Activated CD8-positive, alpha-beta memory T cell treated with anti-CD3 and anti-CD28 coated beads for 36 hours (primary cell): ENCODE measurements around the gene MMP24OS. TPM values are rescaled to one million over a fixed set of nuclear protein-coding genes. Genes with fewer than 3 reads are reported as not detected.
"Not testable (repeated sequence)": the region's sequence is repeated elsewhere in the genome, so short reads cannot be mapped to it uniquely, and the experiment has no call there.

Source experiments
- CTCF ChIA-PET: fragments of 350-600 bp; sonication (Branson Sonifier 250); formaldehyde crosslinking; loops from one replicate; lab custom pipeline; 2021; ENCODE audit warnings: antibody characterized with exemption; lab: Charles Lee
- POLR2A ChIA-PET: fragments of 350-600 bp; sonication (Branson Sonifier 250); formaldehyde crosslinking; loops from one replicate; lab custom pipeline; 2021; ENCODE audit warnings: antibody characterized with exemption; lab: Charles Lee
- total RNA-seq, 2 experiments: library from RNA; stranded (reverse); gene quantifications; one replicate each; pipeline ENCODE4 v1.2.3, GENCODE V29; 2021

MMP24OS gene
- total RNA-seq, 2 experiments from 2014 or later = 28.4 to 29.9 TPM

GRCh38 chr20:35270021-35270902 lies 7.7 kb downstream of the MMP24OS start:
- ChIA-PET CTCF (interaction anchor here (0.8 to 1.4 kb wide), 2 partner anchors 7 to 14 kb away, joined by 6 to 7 read pairs; partner anchors contain the start of gene MMP24OS), POLR2A (no interaction called here)

- POLR2A ChIA-PET = no interaction called here
- CTCF ChIA-PET = interaction anchor here (0.6 to 1.7 kb wide), 8 partner anchors 8 to 502 kb away, joined by 3 to 7 read pairs (median 4); partner anchors contain the start of gene MMP24OS
Measured at GRCh38 chr20:35269055-35269781, 8.7 kb downstream of the MMP24OS start.

DNA sequence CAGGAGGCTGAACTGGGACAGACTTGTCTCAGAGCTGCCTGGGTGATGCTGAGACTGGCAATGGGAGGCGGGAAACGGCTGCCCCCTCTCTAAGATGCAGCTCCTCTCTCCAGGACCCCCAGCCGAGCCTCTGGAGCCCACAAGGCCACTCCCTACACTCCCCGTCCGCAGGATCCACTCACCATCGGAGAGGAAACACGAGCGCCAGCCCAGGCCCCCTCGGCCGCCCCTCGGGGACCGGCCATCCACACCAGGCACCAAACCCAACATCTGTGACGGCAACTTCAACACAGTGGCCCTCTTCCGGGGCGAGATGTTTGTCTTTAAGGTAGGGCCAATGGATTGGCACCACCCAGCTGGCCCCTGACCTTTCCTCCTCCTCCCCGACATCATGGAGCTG lies 10.8 kb downstream of the MMP24OS start:
- ChIA-PET CTCF (no interaction called here), POLR2A (no interaction called here)

GRCh38 chr20:35264755-35265154 lies 13.2 kb downstream of the MMP24OS start:
- ChIA-PET CTCF (interaction anchor here (0.6 to 1.3 kb wide), 2 partner anchors 120 to 190 kb away, joined by 3 to 4 read pairs; no protein-coding TSS in a partner anchor), POLR2A (no interaction called here)

DNA sequence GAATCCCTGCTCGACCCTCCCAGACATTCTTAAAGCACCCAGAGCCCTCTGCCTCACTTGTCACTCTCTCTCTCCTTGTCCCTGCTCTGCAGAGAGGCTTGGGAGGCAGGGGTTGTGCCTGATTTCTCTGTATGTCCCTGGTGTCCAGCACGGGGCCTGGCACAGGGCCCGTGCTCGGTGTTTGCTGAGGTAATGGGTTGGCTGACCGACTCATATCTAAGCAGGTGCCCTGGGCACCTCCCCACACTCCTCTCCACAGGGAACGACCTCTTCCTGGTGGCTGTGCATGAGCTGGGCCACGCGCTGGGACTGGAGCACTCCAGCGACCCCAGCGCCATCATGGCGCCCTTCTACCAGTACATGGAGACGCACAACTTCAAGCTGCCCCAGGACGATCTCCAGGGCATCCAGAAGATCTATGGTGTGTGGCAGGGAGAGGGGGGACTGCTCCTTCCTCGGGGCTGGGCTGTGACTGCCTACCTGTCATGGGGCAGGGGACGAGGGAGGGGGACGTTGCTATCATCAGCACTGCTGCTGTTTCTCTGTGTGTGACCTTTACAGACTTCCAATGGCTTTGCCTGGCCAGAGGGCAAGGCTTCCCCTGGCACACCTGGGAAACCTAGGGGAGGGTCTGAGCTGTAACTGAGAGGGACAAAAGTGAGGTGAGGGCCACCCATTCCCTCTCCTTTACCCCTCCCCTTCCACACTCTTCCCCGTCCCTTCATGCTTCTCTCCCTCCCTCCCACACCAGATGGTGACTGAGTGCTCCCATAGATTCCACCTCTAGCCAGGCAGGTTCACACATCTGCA lies 14.2 kb downstream of the MMP24OS start:
- CTCF ChIA-PET = interaction anchor here (1.3 kb wide), 1 partner anchor 119 kb away, joined by 3 read pairs; no protein-coding TSS in a partner anchor
- POLR2A ChIA-PET = no interaction called here

GRCh38 chr20:35262731-35263531 lies 15.0 kb downstream of the MMP24OS start:
- CTCF ChIA-PET, POLR2A ChIA-PET: not testable (repeated sequence)

GRCh38 chr20:35262321-35262720 lies 15.6 kb downstream of the MMP24OS start:
- POLR2A ChIA-PET = not testable (repeated sequence)
- CTCF ChIA-PET = interaction anchor here (0.6 kb wide), 1 partner anchor 9 kb away, joined by 3 read pairs; no protein-coding TSS in a partner anchor

GRCh38 chr20:35260426-35260825 lies 17.5 kb downstream of the MMP24OS start:
- ChIA-PET CTCF (interaction anchor here (0.7 kb wide), 1 partner anchor 8 kb away, joined by 3 read pairs; no protein-coding TSS in a partner anchor), POLR2A (no interaction called here)

DNA sequence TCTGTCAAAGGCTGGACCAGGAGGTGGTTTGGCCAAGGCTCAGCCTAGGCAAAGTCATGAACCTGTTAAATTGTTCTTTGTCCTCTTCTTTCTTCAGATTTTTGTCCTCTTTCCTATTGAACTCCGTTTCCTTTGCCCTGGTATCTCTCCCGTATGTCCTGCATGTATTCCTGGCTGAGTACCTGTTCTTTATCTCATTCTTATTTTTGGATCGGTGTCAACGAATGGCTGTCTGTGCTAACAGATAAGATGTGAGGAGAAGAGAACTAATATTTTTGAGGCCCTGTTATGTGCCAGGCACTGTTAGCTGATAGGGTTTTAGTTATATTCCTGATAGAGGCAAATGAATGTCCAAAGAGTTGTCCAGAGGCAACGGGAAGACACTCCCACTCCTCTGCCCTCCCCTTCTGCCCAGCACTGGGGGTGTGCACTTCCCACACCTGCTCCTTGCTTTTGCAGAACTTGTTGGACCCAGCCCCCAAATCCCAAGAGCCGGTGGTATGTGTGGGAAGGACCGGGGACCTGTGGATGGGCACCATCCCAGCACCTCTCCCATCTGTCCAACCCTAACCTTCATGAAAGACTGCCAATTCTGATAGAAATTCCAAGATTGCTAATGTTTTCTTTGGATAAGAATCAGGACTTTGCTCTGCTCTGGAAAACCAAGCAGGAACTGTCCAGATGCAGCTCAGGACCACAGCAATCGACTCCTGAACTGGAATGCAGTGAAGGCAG lies 20.6 kb downstream of the MMP24OS start:
- POLR2A ChIA-PET = no interaction called here
- CTCF ChIA-PET = no interaction called here

- ChIA-PET POLR2A (no interaction called here), CTCF (no interaction called here)
Measured at GRCh38 chr20:35254448-35254999, 23.4 kb downstream of the MMP24OS start.

- ChIA-PET POLR2A (interaction anchor here (0.7 kb wide), 1 partner anchor 418 kb away, joined by 10 read pairs; no protein-coding TSS in a partner anchor), CTCF (interaction anchor here (0.7 kb wide), 3 partner anchors 9 to 844 kb away, joined by 3 read pairs; no protein-coding TSS in a partner anchor)
Measured at GRCh38 chr20:35253010-35253409, 24.9 kb downstream of the MMP24OS start.

GRCh38 chr20:35252598-35252997 lies 25.3 kb downstream of the MMP24OS start:
- POLR2A ChIA-PET = interaction anchor here (0.6 kb wide), 1 partner anchor 25 kb away, joined by 3 read pairs; the partner anchor contains the start of gene MMP24OS
- CTCF ChIA-PET = not testable (repeated sequence)

GRCh38 chr20:35252037-35252461 lies 25.9 kb downstream of the MMP24OS start:
- CTCF ChIA-PET = no interaction called here
- POLR2A ChIA-PET = interaction anchor here (0.6 kb wide), 2 partner anchors 26 to 1815 kb away, joined by 3 to 5 read pairs; partner anchors contain the start of gene MMP24OS

- ChIA-PET POLR2A (interaction anchor here (0.6 kb wide), 1 partner anchor 1815 kb away, joined by 5 read pairs; no protein-coding TSS in a partner anchor), CTCF (no interaction called here)
Measured at GRCh38 chr20:35251613-35251940, 26.3 kb downstream of the MMP24OS start.

DNA sequence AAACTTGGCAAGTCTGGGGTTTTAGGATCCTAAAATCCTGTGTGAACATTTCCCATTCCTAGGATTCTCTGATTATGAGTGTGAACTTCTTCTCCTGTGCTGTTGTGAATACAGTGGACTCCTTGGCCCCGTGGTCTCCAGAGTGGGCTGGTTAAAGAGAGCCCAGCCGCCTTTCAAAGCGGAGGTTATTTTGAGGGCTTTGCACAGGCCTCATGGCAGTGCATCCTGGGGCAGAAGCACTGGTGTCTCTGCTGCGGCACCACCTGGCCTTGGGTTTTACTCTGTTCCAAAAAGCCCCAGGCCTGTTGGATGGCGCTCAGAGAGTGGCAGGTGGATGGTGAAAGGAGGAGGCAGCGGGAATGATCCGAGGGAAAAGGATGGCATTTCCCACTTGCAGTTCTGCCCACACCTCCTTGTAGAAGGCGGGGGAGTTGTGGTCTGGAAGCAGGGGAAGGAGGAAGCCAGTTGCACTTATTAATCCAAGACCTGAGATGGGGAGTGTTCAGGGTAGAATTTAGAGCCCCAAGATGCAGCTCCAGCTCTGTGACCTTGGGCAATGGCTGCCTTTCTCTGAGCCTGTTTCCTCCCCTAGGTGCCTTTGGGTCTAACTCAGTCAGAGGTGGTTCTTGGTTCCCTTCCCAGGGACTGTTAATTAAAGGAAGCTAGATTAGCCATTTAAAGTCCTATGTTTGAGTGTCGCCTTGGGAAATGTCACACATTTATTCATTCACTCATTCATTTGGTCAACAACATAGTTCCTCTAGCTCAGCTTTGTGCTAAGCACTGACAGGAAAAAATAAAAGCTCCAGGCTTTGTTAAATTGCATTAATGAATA lies 29.1 kb downstream of the MMP24OS start:
- ChIA-PET POLR2A (no interaction called here), CTCF (no interaction called here)

GRCh38 chr20:35246723-35247122 lies 31.2 kb downstream of the MMP24OS start:
- ChIA-PET CTCF (no interaction called here), POLR2A (interaction anchor here (0.7 kb wide), 1 partner anchor 133 kb away, joined by 4 read pairs; no protein-coding TSS in a partner anchor)
